Liver (tissue), 2 donors: Measurements from ENCODE around the gene MICALL1.

Experiments used
- CTCF ChIP-seq: fragments of 150-350 bp; IDR thresholded peaks from 2 replicates; pipeline ENCODE4 v1.5.1; 2017; ENCODE audit warnings: improper control_type of control experiment, low read depth, low read length; ENCODE audit not compliant: missing input control
- FOXA1 ChIP-seq: IDR thresholded peaks from 2 replicates; pipeline ENCODE4 v1.6.1; 2016; ENCODE audit warnings: antibody characterized with exemption
- TF ChIP-seq, protein P1 (sequence below): IDR thresholded peaks from 2 replicates; pipeline ENCODE4 v1.6.1; 2016; ENCODE audit warnings: antibody characterized with exemption
- donor health status: healthy.

- TF ChIP-seq CTCF: no peak
- TF ChIP-seq, protein P1, sequence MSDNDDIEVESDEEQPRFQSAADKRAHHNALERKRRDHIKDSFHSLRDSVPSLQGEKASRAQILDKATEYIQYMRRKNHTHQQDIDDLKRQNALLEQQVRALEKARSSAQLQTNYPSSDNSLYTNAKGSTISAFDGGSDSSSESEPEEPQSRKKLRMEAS: no peak
- no peak for TF ChIP-seq FOXA1
These were observed 14.2 kb upstream of the MICALL1 start for GRCh38 chr22:37891926-37892325.
